SK-N-SH (cell line): ENCODE measurements around the gene CSRP1. TPM values are rescaled to one million over a fixed set of nuclear protein-coding genes. Genes with fewer than 3 reads are reported as not detected.

Experiments
- CTCF ChIA-PET: fragments of 300-600, 350-600 bp; formaldehyde crosslinking; extraction: SDS; loops from one replicate; lab custom pipeline; 2021; lab: Yijun Ruan, JAX
- POLR2A ChIA-PET: fragments of 350-600 bp; sonication (Branson Sonifier 250); formaldehyde crosslinking; extraction: SDS; loops from one replicate; lab custom pipeline; 2020; ENCODE audit warnings: antibody characterized with exemption, inconsistent platforms; lab: Yijun Ruan, JAX
- DNase-seq: peaks from one replicate; pipeline ENCODE4 v3.0.0; 2012
- H2AFZ ChIP-seq: fragments of 200-600 bp; sonication (generic); 2 replicates; pipeline ENCODE4 v1.8.1; 2016; ENCODE audit warnings: antibody characterized with exemption, mild to moderate bottlenecking, low read depth
- H3F3A ChIP-seq: fragments of 200-600 bp; sonication (generic); replicated peaks from 2 replicates; pipeline ENCODE3; 2016; ENCODE audit warnings: antibody characterized with exemption, mild to moderate bottlenecking; ENCODE audit not compliant: insufficient read depth
- H3K27ac ChIP-seq, 2 experiments: fragments of 200-500 bp in 1 of 2; fragments of 200-600 bp in 1 of 2; sonication (Bioruptor generic) in 1 of 2; sonication (generic), shearing (Covaris generic) in 1 of 2; 2 replicates each; pipeline versions ENCODE4 v1.5.1 to v1.6.1; 2014 to 2016; ENCODE audit warnings: low read depth in 2 of 2, inconsistent platforms in 1 of 2, low read length in 1 of 2, mild to moderate bottlenecking in 1 of 2, mixed read lengths in 1 of 2
- H3K27me3 ChIP-seq: fragments of 200-600 bp; sonication (generic), shearing (Covaris generic); 2 replicates; pipeline ENCODE4 v1.6.1; 2016; ENCODE audit warnings: mixed run types; ENCODE audit not compliant: insufficient read depth
- H3K36me3 ChIP-seq, 2 experiments: fragments of 200-500 bp in 1 of 2; fragments of 200-600 bp in 1 of 2; sonication (Bioruptor generic) in 1 of 2; sonication (generic) in 1 of 2; replicated peaks in 1 of 2; 2 replicates each; pipeline versions ENCODE3 to v1.5.1; 2014 to 2016; ENCODE audit warnings: low read length in 1 of 2, mild to moderate bottlenecking in 1 of 2; ENCODE audit not compliant: insufficient read depth in 2 of 2, control insufficient read depth in 1 of 2
- H3K4me1 ChIP-seq, 2 experiments: fragments of 200-500 bp in 1 of 2; fragments of 200-600 bp in 1 of 2; sonication (Bioruptor generic) in 1 of 2; sonication (generic), shearing (Covaris generic) in 1 of 2; 2 replicates each; pipeline versions ENCODE4 v1.5.1 to v1.6.1; 2014 to 2016; ENCODE audit warnings: low read depth in 1 of 2, low read length in 1 of 2, mixed run types in 1 of 2; ENCODE audit not compliant: insufficient read depth in 2 of 2, control insufficient read depth in 1 of 2
- H3K4me2 ChIP-seq: fragments of 200-600 bp; sonication (generic), shearing (Covaris generic); 2 replicates; pipeline ENCODE4 v1.6.1; 2017; ENCODE audit warnings: mixed run types
- H3K4me3 ChIP-seq, 2 experiments: fragments of 200-500 bp in 1 of 2; fragments of 200-600 bp in 1 of 2; sonication (Bioruptor generic) in 1 of 2; sonication (generic), shearing (Covaris generic) in 1 of 2; 2 replicates each; pipeline versions ENCODE4 v1.5.1 to v1.8.1; 2014 to 2016; ENCODE audit warnings: low read depth in 2 of 2, inconsistent platforms in 1 of 2, low read length in 1 of 2, mild to moderate bottlenecking in 1 of 2, mixed read lengths in 1 of 2, moderate library complexity in 1 of 2
- H3K79me2 ChIP-seq: fragments of 200-600 bp; sonication (generic); 2 replicates; pipeline ENCODE4 v1.8.1; 2017; ENCODE audit warnings: mild to moderate bottlenecking; ENCODE audit not compliant: insufficient read depth
- H3K9ac ChIP-seq: fragments of 200-600 bp; sonication (generic); 2 replicates; pipeline ENCODE4 v1.6.1; 2017; ENCODE audit warnings: mixed run types
- H3K9me2 ChIP-seq: fragments of 200-600 bp; sonication (generic); 2 replicates; pipeline ENCODE4 v1.6.1; 2017; ENCODE audit warnings: mixed run types
- H3K9me3 ChIP-seq: fragments of 200-600 bp; sonication (generic); 2 replicates; pipeline ENCODE4 v1.6.1; 2017; ENCODE audit warnings: mixed run types, mild to moderate bottlenecking, moderate library complexity
- H4K20me1 ChIP-seq: fragments of 200-600 bp; sonication (generic); 2 replicates; pipeline ENCODE4 v1.6.1; 2017; ENCODE audit warnings: mild to moderate bottlenecking, mixed run types; ENCODE audit not compliant: insufficient read depth
- CTCF ChIP-seq: fragments of 200-600 bp; sonication (generic); IDR thresholded peaks from 2 replicates; pipeline ENCODE4 v1.6.1; 2017; ENCODE audit warnings: antibody characterized with exemption, mild to moderate bottlenecking, moderate library complexity
- EP300 ChIP-seq, 2 experiments: IDR thresholded peaks; 2 replicates each; pipeline versions ENCODE4 v1.4.0 to v1.6.1; 2012; ENCODE audit warnings: borderline replicate concordance in 1 of 2, low read depth in 1 of 2, low read length in 1 of 2
- EZH2phosphoT487 ChIP-seq: fragments of 200-600 bp; sonication (generic); IDR thresholded peaks from 2 replicates; pipeline ENCODE4 v1.6.1; 2017; ENCODE audit warnings: low read depth, mixed run types, mild to moderate bottlenecking, antibody characterized with exemption, moderate library complexity, borderline replicate concordance
- FOSL2 ChIP-seq: IDR thresholded peaks from 2 replicates; pipeline ENCODE4 v1.4.0; 2012; ENCODE audit warnings: low read depth, mild to moderate bottlenecking, moderate library complexity, borderline replicate concordance
- FOXJ3 ChIP-seq: sonication (generic); formaldehyde crosslinking; IDR thresholded peaks from 2 replicates; pipeline ENCODE4 v1.5.1; 2020; ENCODE audit warnings: mild to moderate bottlenecking, missing genetic modification reagents
- FOXM1 ChIP-seq: IDR thresholded peaks from 2 replicates; pipeline ENCODE4 v1.4.0; 2012; ENCODE audit warnings: low read depth, mild to moderate bottlenecking
- GABPA ChIP-seq: IDR thresholded peaks from 2 replicates; pipeline ENCODE4 v1.4.0; 2012; ENCODE audit warnings: low read depth, mild to moderate bottlenecking
- IRF3 ChIP-seq: fragments of 150-350 bp; IDR thresholded peaks from 2 replicates; pipeline ENCODE4 v1.6.1; 2016; ENCODE audit warnings: mild to moderate bottlenecking, low read depth, low read length
- MAX ChIP-seq: IDR thresholded peaks from 2 replicates; pipeline ENCODE4 v1.4.0; 2012; ENCODE audit warnings: low read depth
- NFIC ChIP-seq: IDR thresholded peaks from 2 replicates; pipeline ENCODE4 v1.4.0; 2012; ENCODE audit warnings: borderline replicate concordance
- PBX3 ChIP-seq: IDR thresholded peaks from 2 replicates; pipeline ENCODE4; 2012
- POLR2AphosphoS5 ChIP-seq: IDR thresholded peaks from 2 replicates; pipeline ENCODE4 v1.6.1; 2012; ENCODE audit warnings: low read depth, low read length
- RAD21 ChIP-seq: IDR thresholded peaks from 2 replicates; pipeline ENCODE4 v1.6.1; 2012; ENCODE audit warnings: mild to moderate bottlenecking, low read length
- RCOR1 ChIP-seq: fragments of 150-350 bp; IDR thresholded peaks from 2 replicates; pipeline ENCODE4 v1.6.1; 2017; ENCODE audit warnings: antibody characterized with exemption, low read length
- RXRA ChIP-seq: IDR thresholded peaks from 2 replicates; pipeline ENCODE4 v1.4.0; 2012; ENCODE audit warnings: low read depth, mild to moderate bottlenecking, borderline replicate concordance
- SIN3A ChIP-seq: IDR thresholded peaks from 2 replicates; pipeline ENCODE4 v1.6.1; 2012; ENCODE audit warnings: low read depth, mild to moderate bottlenecking, low read length, moderate library complexity, borderline replicate concordance
- TAF1 ChIP-seq: IDR thresholded peaks from 2 replicates; pipeline ENCODE4 v1.6.1; 2012; ENCODE audit warnings: low read depth, mild to moderate bottlenecking, low read length, moderate library complexity, borderline replicate concordance
- TEAD4 ChIP-seq: IDR thresholded peaks from 2 replicates; pipeline ENCODE4 v1.4.0; 2012; ENCODE audit warnings: mild to moderate bottlenecking, borderline replicate concordance; ENCODE audit not compliant: insufficient read depth
- USF1 ChIP-seq: IDR thresholded peaks from 2 replicates; pipeline ENCODE4 v1.4.0; 2012; ENCODE audit warnings: low read depth, borderline replicate concordance
- USF2 ChIP-seq: fragments of 150-350 bp; IDR thresholded peaks from 2 replicates; pipeline ENCODE4 v1.6.1; 2017; ENCODE audit warnings: antibody characterized with exemption, low read length, low read depth, borderline replicate concordance
- YY1 ChIP-seq: IDR thresholded peaks from 2 replicates; pipeline ENCODE4 v1.4.0; 2012; ENCODE audit warnings: low read depth, mild to moderate bottlenecking
- ZBTB33 ChIP-seq: IDR thresholded peaks from 2 replicates; pipeline ENCODE4 v1.4.0; 2012; ENCODE audit warnings: low read depth, borderline replicate concordance
- WGBS: methylation state at CpG from one replicate; pipeline ENCODE4 v1.1.6; 2017; ENCODE audit warnings: low lambda C conversion rate; 5-methylcytosine and 5-hydroxymethylcytosine counted together
- polyA plus RNA-seq, 3 experiments: library from polyadenylated mRNA; depleted of rRNA; stranded (reverse); fragments of >200 nt; gene quantifications; 2 replicates each; pipeline ENCODE4 v1.2.3, GENCODE V29; 2012

CSRP1 gene
- polyA plus RNA-seq, 1 of the 3 experiments (the other 2 are of a cell fraction) = 373 TPM

GRCh38 chr1:201530741-201531531 lies 24.0 kb upstream of the CSRP1 start:
- Histone ChIP-seq H4K20me1 (no peaks in the 10 kb centered on the region), H3K9me2 (no peaks in the 10 kb centered on the region), H3K9ac (no peak overlapping the region), H3K27me3 (no peaks in the 10 kb centered on the region), H3K4me3 (no peak overlapping the region), H3K4me1 (peaks cover 11 to 36% of the 10 kb centered on the region in 2 experiments; a peak in 3 of 4 replicates), H3K4me2 (no peak overlapping the region), H3K36me3 (no peaks in the 10 kb centered on the region), H3K27ac (peak overlapping the region in 1 of 2 experiments; percentile 62; a peak in 2 of 4 replicates), H3F3A (peaks cover 34% of the 10 kb centered on the region), H2AFZ (no peak overlapping the region), H3K79me2 (peaks cover 6% of the 10 kb centered on the region; the same call in 1 of the 2 replicates), H3K9me3 (no peaks in the 10 kb centered on the region)
- POLR2A ChIA-PET = interaction anchor here (0.8 to 0.9 kb wide), 2 partner anchors 29 to 62 kb away, joined by 3 read pairs; partner anchors contain the start of gene PHLDA3
- WGBS = 55% methylated on average over 24 of the region's 26 CpGs
- CTCF ChIA-PET = interaction anchor here (0.6 to 14.0 kb wide), 62 partner anchors 8 to 461 kb away, joined by 3 to 196 read pairs (median 4); partner anchors contain the start of genes CSRP1 and NAV1
- peak; percentile 89 for DNase-seq
- TF ChIP-seq YY1 (no peak), CTCF (peak; percentile 90), PBX3 (no peak), NFIC (peak; percentile 12; the same call in 1 of the 2 replicates), FOSL2 (no peak), POLR2AphosphoS5 (no peak), MAX (peak; percentile 95), RAD21 (peak; percentile 93), USF1 (no peak), EP300 (IDR thresholded peaks at IDR 0.05; ENCODE audit: borderline replicate concordance in 1 of 2, low read depth in 1 of 2, low read length in 1 of 2) (no peak), TEAD4 (no peak), RXRA (no peak), SIN3A (0 out of 2 replicates have a peak, but pooled peaks have one; percentile 66), FOXM1 (no peak), EZH2phosphoT487 (no peak), IRF3 (no peak), RCOR1 (no peak), USF2 (no peak), ZBTB33 (no peak), FOXJ3 (CRISPR knock-in tag) (no peak), TAF1 (no peak), GABPA (no peak)
